IPS DF 4.7 (cell line): ENCODE results near the gene ASF1B.

Source experiments
- DNase-seq: peaks from one replicate; pipeline ENCODE4 v3.0.0-alpha.2; 2013; ENCODE audit warnings: low spot score; ENCODE audit errors: extremely low read depth

ASF1B gene

GRCh38 chr19:14088634-14089411 lies 47.6 kb downstream of the ASF1B start:
- DNase-seq: no peak

GRCh38 chr19:14086098-14086497 lies 50.3 kb downstream of the ASF1B start:
- DNase-seq: no peak

GRCh38 chr19:14085309-14085995 lies 50.9 kb downstream of the ASF1B start, which contains the start of gene C19orf67:
C19orf67 (minus strand) TSS chr19:14085783; CDS start chr19:14085627, 156 bp downstream.
- DNase-seq: no peak

- DNase-seq: no peak
These were observed 53.8 kb downstream of the ASF1B start for GRCh38 chr19:14082675-14082960.

- DNase-seq: no peak
These were observed 54.4 kb downstream of the ASF1B start for GRCh38 chr19:14081797-14082674.

GRCh38 chr19:14080887-14081796 lies 55.2 kb downstream of the ASF1B start:
- DNase-seq: peak; percentile 97

GRCh38 chr19:14078411-14078810 lies 58.0 kb downstream of the ASF1B start:
- no peak for DNase-seq

- no peak for DNase-seq
These were observed 62.2 kb downstream of the ASF1B start for GRCh38 chr19:14073925-14074838.

- DNase-seq: no peak
These were observed 63.0 kb downstream of the ASF1B start for GRCh38 chr19:14073261-14073924.

GRCh38 chr19:14072535-14073260 lies 63.7 kb downstream of the ASF1B start, which contains the start of gene MISP3:
MISP3 (plus strand) TSS chr19:14072786; CDS start chr19:14073310, 524 bp downstream.
- DNase-seq: no peak

GRCh38 chr19:14070268-14071050 lies 65.9 kb downstream of the ASF1B start:
- DNase-seq: no peak
